NOMO-1 treated with DMSO at 0.1 percent for 48 hours (cell line): ENCODE results near the gene NCR3LG1.

ENCODE experiments used
- DNase-seq: peaks from one replicate; lab custom pipeline; 2025; ENCODE audit not compliant: unreplicated experiment; lab: John Stamatoyannopoulos, UW

The NCR3LG1 gene

DNA sequence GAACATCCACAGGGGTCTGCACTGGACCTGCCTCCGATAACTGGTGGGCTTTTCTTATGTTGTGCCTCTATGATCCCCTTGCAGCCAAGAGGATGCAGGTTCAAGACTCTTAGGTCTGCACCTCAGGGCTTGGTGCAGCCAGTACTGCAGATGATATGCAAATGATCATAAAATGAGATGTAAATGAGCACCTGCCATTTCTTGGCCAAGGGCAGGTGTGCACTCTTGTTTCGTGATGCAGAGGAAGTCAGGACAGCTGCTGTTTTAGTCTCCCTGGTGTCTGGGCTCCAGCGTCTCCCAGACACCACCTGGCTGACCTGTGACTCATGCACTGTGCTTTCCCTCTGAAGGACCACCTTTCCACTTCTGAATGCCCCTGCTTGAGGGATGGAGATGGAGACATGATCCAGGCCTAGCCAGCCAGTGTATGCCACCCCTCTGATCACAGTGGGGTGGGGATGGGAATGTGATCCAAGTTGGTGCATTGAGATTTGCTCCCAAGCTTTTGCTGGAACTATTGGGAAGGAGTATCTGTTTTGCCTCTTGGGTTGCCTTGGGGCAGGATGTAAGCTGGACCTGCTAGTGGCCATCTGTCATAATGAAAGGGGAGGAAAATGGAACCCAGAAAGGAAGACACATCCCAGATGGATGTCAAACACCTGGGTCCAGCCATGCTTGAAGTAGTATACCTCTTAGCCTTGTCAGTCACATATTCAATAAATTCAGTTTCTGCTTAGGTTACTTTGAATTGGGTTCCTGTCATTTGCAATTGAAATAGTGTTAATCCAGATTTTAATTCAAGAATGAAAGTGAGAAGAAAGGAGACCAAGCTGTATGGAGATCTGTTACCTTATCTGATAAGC lies 40.1 kb downstream of the NCR3LG1 start:
- DNase-seq: no peak

DNA sequence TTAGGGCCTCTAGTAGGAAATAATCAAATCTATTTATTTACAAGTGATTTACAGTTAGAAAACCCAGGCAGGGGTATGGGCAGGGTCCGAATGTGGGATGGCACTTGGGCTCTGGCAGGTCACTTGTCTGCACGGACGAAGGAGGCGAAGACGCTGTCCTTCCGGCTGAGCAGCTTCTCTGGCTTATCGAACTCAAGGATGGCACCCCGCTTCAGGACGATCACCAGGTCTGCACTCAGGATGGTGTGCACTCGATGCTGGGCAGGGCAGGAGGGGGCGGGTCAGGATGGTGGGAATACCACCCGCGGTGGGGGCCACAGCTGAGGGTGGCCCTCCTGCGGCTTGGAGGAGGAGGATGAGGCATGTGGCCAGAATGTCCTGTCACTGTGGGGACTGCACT lies 41.3 kb downstream of the NCR3LG1 start:
- no peak for DNase-seq

DNA sequence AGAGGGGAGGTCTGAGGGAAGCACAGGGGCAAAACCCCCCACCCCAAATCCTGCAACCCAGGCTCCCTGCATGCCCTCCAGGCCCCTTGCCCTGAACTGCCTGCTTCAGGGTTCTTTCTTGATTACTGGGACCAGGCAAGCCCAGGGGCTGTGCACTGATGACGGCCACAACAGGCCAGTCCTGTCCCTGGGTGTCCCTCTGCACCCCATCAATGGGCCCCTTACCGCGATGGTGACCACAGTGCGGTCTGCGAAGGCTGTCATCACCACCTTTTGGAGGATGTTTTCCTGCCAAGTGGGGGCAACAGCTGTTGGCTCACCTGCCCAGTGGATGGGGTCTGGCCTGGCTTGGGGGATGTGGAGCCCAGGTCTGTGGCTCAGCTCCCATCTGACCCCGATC lies 41.9 kb downstream of the NCR3LG1 start:
- no peak for DNase-seq

DNA sequence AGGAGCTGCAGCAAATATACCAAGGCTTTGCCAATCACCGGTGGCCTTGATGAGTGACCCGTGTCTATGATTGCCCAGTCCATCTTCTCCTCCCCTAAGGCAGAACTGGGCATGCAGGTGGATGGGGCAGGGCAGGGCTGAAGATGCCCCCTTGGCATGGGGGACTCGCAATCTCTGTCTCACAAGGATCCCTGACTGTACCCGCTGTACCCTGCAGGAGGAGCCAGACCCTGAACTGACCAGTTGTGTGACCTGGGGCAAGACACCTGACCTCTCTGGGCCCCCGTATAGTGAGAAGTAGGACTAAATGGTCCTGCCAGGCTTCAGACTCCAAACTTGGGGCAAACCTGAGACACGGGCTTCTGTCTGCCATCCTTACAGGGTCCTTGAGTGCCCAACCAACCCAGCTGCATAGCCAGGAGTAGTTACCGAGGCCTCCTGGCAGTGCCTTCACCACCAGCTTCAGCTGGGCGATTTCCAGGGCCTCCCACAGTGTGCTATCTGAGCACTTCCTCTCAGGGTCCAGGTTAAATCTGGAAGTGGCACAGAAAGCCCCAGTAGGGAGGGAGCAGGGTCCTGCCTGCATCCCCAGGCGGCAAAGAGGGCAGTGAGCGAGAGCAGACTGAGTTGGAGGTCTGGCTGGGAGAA lies 43.3 kb downstream of the NCR3LG1 start:
- DNase-seq: no peak

DNA sequence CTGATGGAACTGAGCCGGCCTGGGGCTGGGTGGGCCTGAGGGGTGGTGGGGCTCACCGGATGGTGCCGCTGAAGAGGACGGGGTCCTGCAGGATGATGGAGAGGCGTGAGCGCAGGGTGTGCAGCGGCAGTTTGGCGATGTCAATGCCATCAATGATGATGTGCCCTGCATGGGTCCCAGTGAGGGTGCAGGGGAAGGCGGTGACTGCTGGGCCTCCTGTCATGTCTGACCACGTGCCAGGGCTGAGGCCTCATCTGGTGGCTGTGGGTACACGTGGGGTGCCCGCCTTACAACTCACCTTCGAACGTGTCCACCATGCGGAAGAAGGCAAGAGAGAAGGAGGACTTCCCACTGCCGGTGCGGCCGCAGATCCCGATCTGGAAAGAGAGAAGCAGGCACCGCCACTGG lies 44.0 kb downstream of the NCR3LG1 start:
- no peak for DNase-seq

DNA sequence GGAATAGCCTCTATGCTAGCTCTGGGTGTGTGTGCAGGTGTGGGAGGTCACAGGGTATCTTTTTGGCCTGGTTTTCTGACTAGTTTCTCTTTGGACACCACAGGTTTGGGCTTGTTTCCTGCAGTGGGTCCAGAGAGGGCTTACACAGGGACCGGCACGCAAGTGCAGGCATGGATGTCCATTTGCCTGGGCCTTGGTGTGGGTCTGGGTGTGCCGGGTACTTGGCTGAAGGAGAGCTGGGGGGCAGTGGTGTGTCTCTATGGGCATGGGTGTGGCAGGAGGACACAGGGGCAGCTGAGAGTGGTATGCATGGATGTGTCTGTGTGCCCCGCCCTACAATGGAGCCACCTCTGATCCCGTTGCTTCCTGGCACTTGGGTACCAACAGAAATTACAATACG lies 44.4 kb downstream of the NCR3LG1 start:
- no peak for DNase-seq

DNA sequence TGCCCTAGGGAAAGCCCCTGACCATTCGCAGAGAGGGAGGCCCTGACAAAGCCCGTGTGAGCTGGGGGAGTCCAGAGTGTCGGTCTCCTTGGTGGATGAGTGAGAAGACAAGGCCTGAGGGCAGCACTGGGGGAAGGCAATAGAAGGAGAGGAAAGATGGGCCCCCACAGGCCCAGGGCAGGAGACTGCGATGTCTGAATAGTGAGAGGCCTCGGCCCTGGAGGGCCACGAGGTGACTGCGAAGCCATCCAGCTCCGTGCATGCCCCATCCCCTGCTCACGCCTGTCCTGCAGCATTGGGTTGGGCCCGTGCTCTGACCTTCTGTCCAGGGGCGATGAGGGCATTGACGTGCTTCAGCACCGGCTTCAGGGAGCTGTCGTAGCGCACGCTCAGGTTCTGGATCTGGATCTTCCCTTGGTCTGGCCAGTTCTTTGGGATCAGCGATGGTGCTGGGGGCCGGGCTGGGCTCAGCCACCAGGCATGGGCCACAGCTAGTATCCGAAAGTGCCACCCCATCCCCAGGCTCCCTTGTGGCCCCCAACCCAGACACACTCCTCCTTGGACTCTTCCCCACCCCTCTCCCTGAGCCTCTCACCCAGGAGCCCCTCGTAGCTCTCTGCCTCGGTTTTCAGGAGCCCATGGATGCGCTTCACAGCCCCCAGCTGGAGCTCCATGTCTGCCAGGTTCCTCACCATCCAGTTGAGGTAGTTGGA lies 45.2 kb downstream of the NCR3LG1 start:
- no peak for DNase-seq

DNA sequence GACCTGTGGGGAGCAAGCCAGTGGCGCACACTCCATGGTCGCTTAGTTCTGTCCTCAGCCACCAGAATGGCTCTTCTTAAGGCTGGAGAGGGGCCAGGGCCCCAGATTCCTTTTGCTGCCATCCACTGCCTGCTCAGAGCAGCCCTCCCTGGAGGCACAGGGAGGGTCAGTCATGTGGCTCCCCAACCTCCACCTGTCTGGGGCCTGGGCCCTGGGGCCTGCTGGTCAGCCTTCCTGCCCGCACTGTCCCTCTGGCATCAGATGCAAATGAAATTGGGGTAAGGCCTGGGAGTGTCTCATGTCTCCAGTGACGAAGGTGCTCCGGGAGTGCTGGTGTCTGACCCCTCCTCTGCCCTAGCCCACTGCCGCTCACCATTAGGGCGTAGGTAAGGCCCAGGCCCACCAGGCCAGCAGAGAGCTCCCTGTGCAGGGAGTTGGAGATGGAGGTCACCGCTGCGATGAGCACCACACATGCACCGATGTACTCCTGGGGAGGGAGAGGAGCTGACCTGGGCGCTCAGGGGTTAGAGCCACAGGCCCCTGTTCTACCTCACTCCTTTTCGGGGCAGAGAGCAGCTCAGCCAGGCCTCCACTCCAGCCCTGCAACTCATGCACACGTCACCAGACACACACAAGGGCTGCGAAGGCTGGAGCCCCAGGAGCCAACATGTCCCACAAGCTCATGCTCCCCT lies 45.9 kb downstream of the NCR3LG1 start:
- DNase-seq: no peak

DNA sequence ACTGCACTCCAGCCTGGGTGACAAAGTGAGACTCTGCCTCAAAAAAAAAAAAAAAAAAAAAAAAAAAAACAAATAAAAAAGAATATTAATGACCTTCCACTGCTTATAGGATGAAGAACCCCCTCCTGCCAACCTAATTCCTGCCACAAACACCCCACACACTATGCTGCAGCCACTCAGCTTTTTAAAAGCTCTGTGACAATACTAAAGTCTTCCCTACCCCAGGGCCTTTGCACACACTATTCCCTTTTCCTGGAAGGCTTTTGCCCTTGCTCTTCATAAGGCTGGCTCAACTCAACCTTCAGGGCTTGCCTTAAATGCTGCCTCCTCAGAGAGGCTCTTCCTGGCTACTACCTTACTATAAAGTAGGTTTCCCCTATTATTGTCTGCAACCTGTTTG lies 47.6 kb downstream of the NCR3LG1 start:
- no peak for DNase-seq

DNA sequence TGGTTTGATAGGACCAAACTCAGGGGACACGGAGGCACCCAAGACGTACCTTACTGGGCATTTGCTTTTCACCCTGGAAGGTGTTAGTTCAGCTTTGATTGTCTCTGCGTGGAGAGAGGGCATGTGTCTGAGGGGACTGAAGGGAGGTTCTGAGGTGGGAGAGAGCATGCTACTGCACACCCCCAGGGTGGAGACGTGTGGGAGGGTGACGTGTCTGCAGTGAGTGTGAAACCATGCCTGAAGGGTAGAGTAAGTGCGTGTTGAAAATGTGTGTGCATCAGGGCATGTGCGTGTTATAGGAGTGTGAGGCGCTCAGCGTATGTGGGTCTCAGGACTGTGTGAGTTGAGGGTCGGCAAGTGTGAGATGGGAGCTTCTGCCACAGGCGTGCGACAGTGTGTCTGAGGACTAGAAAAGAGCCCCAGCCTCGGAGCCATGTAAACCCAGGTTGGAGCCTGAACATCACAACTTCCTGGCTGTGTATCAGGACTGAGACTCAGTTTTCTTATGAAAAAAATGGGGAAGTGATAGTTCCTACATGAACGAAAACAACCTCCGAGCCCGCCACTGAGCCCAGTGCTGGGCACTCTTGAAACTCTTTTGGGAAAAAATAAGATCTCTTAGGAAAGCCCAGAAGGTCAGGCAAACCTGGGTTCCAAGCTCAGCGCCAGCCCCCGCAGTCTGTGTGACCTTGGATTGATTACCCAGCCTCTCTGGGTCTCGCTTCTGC lies 48.6 kb downstream of the NCR3LG1 start:
- DNase-seq: no peak

DNA sequence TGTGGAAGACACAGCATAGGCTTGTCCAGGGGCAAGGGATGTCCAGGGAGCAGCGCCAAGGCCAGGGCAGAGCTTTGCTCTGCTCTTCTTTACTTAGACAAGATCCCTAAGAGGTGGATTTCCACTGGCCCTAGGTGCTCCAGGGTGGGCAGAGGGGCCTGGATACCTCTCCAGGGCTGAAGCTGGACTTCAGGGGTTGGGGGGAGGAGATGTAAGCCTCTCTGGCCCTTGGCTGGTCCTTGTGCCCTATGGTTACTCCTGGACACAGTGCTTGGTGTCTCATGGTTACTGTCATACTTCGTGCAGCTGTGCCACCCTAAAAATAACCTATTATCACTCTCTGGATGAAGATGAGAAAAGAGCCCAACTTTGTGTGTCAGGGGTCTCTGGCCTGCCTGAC lies 49.7 kb downstream of the NCR3LG1 start:
- DNase-seq: no peak

DNA sequence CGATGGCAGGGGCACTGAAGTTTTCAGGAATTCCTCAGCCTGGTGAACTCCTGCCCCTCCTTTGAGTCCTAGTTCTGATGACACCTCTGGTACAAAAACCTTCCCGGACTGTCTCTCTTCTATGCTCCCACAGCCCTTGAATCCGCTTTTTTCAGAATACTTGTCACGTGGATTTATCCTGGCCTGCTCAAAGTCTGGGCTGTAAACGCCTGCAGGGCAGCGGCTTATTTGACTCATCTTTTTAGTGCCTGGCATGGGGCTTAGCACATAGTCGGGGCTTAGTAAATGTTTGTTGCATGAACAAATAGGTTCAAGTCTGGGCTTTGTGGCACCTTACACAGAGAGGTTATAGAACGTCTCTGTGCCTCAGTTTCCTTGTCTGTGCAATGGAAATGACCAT lies 50.2 kb downstream of the NCR3LG1 start:
- DNase-seq: no peak

DNA sequence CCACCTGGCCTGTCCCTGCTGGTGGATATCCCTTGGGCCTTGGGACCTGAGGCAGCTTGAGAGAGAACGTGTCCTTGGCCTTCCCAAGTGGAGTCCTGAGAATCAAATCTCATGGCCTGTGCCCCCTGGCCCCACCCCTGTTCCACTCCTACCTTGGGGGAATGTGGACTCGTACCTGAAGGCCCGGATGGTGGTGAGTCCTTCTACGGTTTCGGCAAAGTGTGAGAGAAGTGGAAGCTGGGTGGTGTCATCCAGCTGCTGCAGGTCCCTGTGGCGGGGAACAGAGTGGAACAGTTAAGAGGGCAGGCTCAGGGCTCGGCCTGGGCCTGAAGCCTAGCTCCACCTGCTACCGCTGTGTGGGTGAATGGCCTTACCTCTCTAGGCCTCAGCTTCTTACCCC lies 50.9 kb downstream of the NCR3LG1 start:
- no peak for DNase-seq

DNA sequence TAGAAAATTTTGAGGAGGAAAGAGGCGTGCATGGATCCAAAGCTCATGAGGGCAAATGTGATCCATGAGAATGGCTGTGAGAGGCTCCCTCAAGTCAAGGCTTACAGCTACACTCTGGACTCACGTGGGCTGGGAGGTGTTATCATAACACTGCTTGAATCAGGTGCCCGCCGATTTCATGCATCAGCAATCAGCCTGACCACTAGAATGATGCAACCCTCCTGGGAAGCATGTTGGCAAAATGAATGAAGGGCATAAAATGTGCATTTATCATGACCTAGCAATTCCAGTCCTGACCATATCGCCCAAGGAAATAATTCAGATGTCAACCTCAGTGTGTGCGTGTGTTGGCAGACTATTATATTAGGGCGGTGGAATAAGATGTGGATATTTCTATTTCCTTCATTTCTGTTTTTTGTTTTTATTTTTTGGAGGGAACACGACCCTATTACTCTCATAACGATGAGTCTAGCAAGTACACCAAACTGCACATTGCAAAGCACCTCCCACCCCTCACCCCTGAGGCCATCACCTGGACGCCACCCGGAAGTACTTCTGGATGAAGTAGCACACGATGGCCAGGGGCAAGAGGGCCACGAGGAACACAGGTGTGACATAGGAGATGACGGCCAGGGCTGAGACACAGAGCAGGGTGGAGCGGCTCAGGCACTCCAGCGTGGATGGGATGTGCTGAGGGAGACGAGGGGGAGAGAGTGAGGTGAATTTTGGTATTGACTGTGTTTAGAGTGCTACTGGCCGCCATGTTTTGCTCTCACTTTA lies 52.6 kb downstream of the NCR3LG1 start:
- no peak for DNase-seq

DNA sequence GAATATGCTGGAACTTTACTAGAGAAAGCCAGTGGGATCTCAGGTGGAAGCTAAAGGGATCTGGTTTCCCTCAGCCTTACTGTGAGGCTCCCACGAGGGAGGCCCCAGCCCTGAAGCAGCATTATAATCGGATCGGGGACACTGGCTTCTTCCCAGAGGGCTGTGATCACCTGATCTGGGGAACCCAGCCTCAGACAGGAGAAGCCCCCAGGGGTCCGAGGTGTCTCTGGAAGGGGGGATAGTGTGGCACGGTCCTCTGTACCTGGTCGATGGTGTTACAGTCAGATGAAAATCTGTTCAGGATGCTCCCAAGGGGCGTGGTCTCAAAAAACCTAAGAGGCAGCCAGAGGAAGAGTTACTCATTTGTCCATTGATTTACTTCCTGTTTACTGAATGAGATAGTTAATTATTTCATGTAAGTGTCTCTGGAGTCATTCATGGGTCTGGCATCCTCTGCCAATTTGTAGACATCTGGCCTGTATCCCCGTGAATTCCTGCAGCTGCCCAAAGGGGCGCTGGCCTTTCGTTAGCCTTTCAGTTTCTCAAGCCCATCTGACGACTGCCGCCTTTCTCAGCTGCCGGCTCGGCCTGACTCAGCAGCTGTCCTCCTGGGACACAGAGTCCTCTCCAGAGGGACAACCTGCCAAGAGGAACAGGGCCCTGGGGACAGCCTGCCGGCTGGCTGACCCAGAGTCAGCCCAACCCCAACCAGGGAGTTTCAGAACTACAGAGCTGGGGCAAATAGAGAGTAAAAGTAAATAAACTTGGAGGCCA lies 53.8 kb downstream of the NCR3LG1 start:
- DNase-seq: no peak

DNA sequence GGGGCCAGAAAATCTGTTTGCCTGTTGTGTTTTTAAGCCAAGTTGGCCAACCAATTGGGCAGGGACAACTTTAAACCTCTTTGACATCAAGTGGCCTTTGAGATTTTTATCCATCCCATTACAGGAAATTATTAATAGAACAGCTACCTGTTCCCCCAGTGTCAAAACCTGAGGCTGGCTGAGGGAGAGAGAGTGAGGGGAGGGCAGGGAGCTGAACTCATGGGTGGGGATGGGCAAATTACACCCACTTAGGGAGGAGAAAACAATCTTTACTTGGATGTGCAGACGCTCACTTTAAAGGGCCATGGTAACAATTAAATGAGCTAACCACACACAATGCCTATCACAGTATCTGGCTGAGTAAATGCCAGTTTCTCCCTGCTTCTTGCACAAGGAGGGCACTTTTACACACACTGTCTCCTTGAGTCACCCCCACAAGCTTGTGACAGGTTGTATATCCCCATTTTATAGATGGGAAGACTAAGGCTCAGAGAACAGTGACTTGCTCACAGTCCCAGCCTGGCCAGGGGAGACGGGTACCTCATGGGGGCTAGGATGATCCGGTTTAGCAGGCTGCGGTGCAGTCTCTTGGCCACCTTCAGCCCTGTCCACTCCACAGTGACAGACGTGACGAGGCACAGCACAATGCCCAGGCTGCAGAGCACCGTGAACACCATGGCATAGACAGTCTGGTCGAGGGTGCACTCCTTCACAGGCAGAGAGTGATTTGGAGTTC lies 54.6 kb downstream of the NCR3LG1 start:
- no peak for DNase-seq

DNA sequence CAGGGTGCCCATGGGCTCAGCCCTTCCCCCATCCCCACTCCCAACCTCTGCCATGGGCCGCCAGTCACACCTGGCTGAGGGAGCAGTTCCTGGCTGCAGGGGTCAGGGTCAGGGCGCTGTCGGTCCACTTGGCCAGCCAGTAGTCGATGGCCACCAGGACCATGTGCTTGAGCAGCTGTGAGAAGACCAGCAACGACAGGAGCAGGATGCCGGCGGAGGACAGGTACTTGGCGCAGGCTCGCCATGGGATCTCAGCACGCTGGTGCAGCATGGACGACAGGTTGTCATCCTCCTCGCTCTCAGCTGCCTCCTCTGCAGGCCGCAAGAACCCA lies 55.2 kb downstream of the NCR3LG1 start:
- DNase-seq: no peak

DNA sequence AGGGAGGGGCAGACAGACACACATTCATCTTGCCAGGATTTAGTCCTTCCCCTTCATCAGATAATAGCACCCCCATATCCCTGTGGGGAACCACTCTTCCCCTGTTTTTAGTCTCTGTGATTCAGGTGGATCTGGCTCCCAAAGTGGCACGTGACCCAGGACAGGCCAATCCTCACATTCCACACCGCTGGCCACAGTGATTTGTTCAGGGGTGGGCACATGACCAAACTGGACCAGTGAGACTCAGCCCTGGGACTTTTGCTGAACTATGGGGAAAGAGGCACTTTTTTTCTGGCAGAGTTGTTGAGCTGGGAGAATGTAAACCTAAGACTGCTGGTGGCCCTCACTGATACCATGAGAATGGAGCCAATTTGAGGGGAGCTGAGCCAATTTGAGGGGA lies 56.0 kb downstream of the NCR3LG1 start:
- no peak for DNase-seq

DNA sequence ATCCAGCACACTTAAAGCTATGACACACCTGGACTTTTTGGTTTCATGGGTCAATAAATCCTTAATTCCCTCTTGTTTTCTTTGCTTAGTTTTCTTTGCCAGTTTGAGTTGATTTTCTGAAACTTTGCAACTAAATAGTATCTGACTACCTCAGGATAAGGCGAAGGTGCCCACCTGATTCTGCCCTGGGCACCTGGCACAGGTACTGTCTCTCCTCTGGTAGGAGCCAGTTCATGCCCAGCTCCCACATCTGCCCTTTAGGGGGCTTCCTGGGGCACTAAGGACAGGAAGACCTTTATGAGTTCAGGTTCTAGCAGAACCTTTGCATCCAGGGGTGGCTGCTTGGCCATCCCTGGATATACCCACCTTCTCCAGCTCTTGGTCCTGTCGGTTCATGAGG lies 56.4 kb downstream of the NCR3LG1 start:
- no peak for DNase-seq
